Measurements from ENCODE around the gene LIF.

LIF gene

DNA sequence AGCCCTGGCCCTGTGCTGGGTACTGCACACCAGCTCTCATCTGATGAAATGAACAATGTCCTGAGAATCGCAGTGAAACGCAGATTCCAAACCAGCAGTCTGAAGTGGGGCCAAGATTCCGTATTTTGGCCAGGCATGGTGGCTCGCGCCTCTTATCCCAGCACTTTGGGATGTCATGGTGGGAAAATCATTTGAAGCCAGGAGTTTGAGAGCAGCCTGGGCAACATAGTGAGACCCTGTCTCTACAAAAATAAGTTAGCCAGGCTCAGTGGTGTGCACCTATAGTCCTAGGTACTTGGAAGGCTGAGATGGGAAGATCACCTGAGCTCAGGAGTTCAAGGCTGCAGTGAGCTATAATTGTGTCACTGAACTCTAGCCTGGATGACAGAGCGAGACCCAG lies 13.0 kb downstream of the LIF start:
- H3K36me3 ChIP-seq (ENCODE audit: control insufficient read depth, insufficient read depth, low read length): no peaks in the 10 kb centered on the region
- H3K9ac ChIP-seq (ENCODE audit: low read length): no peak overlapping the region
- H3K4me1 ChIP-seq (ENCODE audit: control insufficient read depth, insufficient read depth, low read length): no peaks in the 10 kb centered on the region
- H3K4me3 ChIP-seq (ENCODE audit: low read length): no peak overlapping the region
- no peaks in the 10 kb centered on the region for H3K27me3 ChIP-seq (ENCODE audit: control insufficient read depth, insufficient read depth, low read length)
- H3K27ac ChIP-seq (ENCODE audit: low read depth, low read length): no peak overlapping the region

DNA sequence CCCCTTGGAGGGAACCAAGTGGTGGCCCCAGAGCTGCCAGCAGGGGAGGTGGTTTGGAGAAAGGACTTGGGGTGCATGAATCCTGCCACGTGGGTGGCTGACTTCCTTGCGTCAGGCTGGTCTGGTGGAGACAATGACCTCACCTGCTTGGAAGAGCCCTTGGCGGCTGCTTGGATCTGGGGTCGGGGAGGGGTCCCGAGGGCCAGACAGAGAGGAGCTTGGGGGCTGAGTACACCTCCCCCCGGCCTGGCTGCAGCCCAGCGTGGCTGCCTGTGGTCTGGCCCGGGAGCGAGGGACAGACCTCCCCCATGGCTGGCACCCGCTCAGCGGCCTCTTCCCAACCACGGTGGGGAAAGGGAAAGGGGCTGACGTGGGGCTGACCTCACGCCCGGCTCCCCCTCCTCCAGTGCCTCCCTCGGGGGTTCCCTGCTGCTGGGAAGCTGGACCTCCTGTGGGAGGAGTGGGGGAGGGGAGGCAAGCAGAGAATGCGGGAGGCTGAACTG lies 13.8 kb downstream of the LIF start:
- Histone ChIP-seq H3K27ac (ENCODE audit: low read depth, low read length) (no peak overlapping the region), H3K4me1 (ENCODE audit: control insufficient read depth, insufficient read depth, low read length) (no peaks in the 10 kb centered on the region), H3K36me3 (ENCODE audit: control insufficient read depth, insufficient read depth, low read length) (no peaks in the 10 kb centered on the region), H3K4me3 (ENCODE audit: low read length) (no peak overlapping the region), H3K9ac (ENCODE audit: low read length) (no peak overlapping the region), H3K27me3 (ENCODE audit: control insufficient read depth, insufficient read depth, low read length) (no peaks in the 10 kb centered on the region)

DNA sequence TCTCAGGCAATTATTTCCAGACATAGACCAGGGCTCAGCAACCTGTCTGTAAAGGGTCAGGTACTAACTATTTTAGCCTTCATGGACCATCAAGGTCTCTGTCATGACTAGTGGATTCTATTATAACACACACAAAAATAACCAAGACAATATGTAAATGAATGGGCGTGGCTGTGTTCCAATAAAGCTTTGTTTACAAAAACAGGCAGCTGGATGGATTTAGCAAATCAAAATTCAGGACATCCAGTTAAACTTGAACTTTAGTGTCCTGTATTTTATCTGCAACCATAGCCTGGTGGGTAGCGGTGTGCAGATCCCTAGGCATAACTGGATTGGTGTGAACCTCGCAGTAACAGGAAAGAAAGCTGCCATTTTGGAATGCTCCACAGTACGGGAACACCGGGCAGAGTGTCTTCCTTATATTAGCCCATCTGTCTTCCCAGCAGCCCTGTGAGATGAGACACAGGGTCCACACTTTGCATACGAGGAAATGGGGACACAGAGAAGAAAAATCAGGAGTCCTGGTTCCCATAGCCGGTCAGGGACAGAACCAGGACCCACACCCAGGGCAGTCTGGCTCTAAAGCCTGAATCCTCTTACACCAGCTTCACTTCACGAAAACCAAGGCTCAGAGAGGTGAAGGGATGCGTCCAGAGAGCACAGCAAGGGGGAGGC lies 15.6 kb downstream of the LIF start:
- H3K27me3 ChIP-seq (ENCODE audit: control insufficient read depth, insufficient read depth, low read length): no peaks in the 10 kb centered on the region

DNA sequence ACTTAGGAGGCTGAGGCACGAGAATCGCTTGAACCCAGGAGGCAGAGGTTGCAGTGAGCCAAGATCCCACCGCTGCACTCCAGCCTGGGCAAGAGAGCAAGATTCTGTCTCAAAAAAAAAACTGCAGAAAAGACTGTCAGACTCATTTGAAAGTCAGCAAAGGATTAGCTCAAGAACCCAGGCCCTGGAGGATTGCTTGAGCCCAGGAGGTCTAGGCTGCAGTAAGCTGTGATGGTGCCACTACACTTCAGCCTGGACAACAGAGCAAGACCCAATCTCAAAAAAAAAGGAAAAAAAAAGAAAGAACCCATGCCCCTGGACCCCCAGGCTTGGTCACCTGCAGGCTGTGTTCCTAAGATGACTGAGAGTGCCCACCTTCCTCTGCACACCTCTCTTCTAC lies 16.2 kb downstream of the LIF start:
- Histone ChIP-seq H3K36me3 (ENCODE audit: control insufficient read depth, insufficient read depth, low read length) (no peaks in the 10 kb centered on the region), H3K4me1 (ENCODE audit: control insufficient read depth, insufficient read depth, low read length) (no peaks in the 10 kb centered on the region), H3K9ac (ENCODE audit: low read length) (no peak overlapping the region), H3K4me3 (ENCODE audit: low read length) (no peak overlapping the region), H3K27ac (ENCODE audit: low read depth, low read length) (no peak overlapping the region), H3K27me3 (ENCODE audit: control insufficient read depth, insufficient read depth, low read length) (no peaks in the 10 kb centered on the region)

More for the DNA sequence above, 15.6 kb downstream of the LIF start:
- Histone ChIP-seq H3K27ac (ENCODE audit: low read depth, low read length) (no peak overlapping the region), H3K36me3 (ENCODE audit: control insufficient read depth, insufficient read depth, low read length) (no peaks in the 10 kb centered on the region), H3K4me1 (ENCODE audit: control insufficient read depth, insufficient read depth, low read length) (no peaks in the 10 kb centered on the region), H3K9ac (ENCODE audit: low read length) (no peak overlapping the region), H3K4me3 (ENCODE audit: low read length) (no peak overlapping the region)

DNA sequence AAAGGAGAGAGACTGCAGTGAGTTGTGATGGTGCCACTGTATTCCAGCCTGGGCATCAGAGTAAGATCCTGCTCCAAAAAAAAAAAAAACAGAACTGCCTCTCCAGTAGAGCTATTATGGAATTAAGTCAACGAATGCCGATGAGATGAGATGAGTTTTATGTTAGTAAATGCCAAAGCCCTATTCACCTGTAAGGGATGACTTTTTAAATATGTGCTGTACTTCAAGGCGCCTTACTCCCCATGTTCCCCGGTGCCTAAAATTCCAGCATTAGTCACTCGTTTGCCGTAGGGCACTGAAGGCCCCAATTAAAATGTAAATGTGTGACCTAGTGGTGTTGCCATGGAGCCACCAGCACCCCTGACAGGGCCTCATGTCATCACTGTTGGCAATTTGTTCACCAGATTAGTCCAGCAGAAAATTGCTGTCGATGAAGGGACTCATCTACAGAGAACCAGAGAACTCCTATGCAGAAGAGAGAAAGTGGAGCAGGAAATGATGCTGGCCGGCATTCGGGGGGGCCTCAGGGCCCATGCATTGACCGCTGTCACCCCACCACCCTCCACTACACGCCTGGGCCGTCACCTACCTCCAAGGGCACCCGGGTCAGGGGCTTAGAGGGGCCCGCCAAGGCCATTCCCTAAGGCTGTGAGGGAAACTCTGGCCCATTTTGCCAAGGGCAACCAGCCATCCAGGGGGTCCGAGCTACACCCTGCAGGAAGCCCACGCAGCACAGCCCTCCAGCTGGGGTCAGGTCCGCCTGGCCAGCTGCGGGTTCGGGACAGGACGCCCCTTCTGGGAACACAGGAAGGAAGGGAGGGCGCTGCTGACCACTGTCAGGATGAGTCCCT lies 17.8 kb downstream of the LIF start:
- H3K36me3 ChIP-seq (ENCODE audit: control insufficient read depth, insufficient read depth, low read length): no peaks in the 10 kb centered on the region
- no peaks in the 10 kb centered on the region for H3K27me3 ChIP-seq (ENCODE audit: control insufficient read depth, insufficient read depth, low read length)
- H3K27ac ChIP-seq (ENCODE audit: low read depth, low read length): no peak overlapping the region
- H3K4me1 ChIP-seq (ENCODE audit: control insufficient read depth, insufficient read depth, low read length): no peaks in the 10 kb centered on the region
- no peak overlapping the region for H3K4me3 ChIP-seq (ENCODE audit: low read length)
- no peak overlapping the region for H3K9ac ChIP-seq (ENCODE audit: low read length)

DNA sequence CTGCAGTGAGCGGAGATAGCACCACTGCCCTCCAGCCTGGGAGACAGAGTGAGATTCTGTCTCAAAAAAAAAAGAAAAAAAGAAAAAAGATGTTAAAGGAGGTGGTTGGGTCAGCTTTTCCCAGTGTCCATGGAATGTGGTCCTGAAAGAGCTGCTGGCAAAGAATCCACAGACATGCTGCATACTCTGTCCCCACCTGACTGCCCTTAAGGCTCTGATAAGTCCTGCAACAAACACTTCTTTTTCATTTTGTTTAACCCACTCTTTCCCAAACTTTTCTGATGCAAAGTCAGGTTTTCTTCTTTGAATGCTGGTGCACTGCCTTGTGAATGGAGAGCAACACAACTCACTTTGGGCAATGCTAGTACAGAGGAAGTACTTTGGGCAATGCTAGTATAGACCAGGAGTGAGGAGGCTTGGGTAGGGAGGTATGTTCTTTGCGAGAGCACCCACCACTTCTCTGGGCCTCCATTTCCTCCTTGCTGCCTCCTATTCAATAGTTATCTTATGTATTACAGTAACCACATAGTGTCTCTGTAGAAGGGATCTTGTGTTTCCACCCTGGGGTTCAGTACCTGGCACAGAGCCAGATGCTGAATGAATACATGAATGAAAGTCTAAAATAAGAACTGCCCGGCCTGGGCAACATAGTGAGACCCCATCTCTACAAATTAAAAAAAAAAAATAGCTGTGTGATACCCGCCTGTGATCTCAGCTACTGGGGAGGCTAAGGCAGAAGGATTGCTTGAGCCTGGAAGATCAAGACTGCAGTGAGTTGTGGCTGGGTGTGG lies 18.9 kb downstream of the LIF start:
- Histone ChIP-seq H3K9ac (ENCODE audit: low read length) (no peak overlapping the region), H3K27ac (ENCODE audit: low read depth, low read length) (no peak overlapping the region), H3K36me3 (ENCODE audit: control insufficient read depth, insufficient read depth, low read length) (no peaks in the 10 kb centered on the region), H3K4me1 (ENCODE audit: control insufficient read depth, insufficient read depth, low read length) (no peaks in the 10 kb centered on the region), H3K27me3 (ENCODE audit: control insufficient read depth, insufficient read depth, low read length) (no peaks in the 10 kb centered on the region), H3K4me3 (ENCODE audit: low read length) (no peak overlapping the region)

DNA sequence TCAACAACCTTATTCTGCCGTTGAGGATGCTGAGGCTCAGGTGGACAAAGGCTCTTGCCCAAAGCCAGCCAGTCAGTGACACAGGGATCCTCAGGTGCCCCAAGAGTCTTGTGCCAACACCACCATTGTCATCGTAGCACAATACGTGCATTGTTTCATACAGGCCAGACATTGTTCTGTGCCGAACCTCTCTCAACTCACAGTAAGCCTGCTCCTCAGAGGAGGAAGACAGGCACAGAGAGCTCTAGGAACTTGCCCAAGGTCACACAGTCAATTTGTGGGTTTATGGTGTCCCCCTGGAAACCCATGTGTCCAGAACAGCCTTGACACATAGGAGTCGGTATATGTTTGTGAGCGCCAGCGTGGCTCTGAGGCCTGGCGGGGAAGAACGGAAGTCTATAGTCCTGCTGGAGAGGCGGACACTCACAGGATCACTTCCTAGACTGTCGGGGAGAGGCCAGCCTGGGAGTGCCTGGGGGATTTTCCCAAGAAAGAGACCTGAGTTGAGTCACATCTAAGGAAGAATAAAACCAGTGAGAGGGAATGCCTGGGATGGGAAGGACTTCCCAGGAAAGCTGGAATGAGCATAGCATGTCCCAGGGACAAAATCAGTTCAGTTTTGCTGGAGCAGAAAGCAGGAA lies 20.2 kb downstream of the LIF start:
- Histone ChIP-seq H3K36me3 (ENCODE audit: control insufficient read depth, insufficient read depth, low read length) (no peaks in the 10 kb centered on the region), H3K4me1 (ENCODE audit: control insufficient read depth, insufficient read depth, low read length) (no peaks in the 10 kb centered on the region), H3K27me3 (ENCODE audit: control insufficient read depth, insufficient read depth, low read length) (peaks cover 3% of the 10 kb centered on the region), H3K27ac (ENCODE audit: low read depth, low read length) (no peak overlapping the region), H3K9ac (ENCODE audit: low read length) (no peak overlapping the region), H3K4me3 (ENCODE audit: low read length) (no peak overlapping the region)

DNA sequence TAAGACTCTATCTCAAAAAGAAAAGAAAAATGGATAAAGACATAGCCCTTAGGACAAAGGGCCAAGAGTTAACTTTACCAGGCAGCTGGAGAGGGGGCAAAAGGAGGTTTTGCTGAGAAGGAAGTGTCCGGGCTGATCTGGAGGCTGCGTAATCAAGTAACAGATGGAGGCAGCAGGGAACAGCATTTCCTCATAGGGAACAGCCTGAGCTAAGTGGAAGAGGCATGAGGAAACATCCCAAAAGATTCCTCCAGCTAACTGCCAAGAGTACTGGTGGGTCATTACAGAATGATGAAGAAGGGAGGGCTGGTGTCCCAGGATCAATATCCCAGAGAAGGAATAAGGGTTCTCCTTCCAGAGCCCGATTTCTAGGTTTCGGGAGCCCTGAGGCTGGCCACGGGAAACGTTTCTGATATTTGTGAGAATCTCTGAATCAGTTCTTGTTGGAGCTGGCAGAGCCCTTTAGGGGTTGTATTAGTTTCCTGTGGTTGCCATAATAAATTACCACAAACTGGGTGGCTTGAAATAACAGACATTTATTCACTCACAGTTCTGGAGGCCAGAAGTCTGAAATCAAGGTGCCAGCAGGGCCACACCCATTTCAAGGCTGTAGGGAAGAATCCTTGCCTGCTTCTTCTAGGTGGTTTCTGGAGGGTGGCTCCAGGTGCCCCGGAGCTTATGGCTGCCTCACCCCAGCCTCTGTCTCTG lies 21.2 kb downstream of the LIF start:
- Histone ChIP-seq H3K27ac (ENCODE audit: low read depth, low read length) (no peak overlapping the region), H3K4me1 (ENCODE audit: control insufficient read depth, insufficient read depth, low read length) (no peaks in the 10 kb centered on the region), H3K4me3 (ENCODE audit: low read length) (no peak overlapping the region), H3K36me3 (ENCODE audit: control insufficient read depth, insufficient read depth, low read length) (no peaks in the 10 kb centered on the region), H3K27me3 (ENCODE audit: control insufficient read depth, insufficient read depth, low read length) (peaks cover 3% of the 10 kb centered on the region), H3K9ac (ENCODE audit: low read length) (no peak overlapping the region)

DNA sequence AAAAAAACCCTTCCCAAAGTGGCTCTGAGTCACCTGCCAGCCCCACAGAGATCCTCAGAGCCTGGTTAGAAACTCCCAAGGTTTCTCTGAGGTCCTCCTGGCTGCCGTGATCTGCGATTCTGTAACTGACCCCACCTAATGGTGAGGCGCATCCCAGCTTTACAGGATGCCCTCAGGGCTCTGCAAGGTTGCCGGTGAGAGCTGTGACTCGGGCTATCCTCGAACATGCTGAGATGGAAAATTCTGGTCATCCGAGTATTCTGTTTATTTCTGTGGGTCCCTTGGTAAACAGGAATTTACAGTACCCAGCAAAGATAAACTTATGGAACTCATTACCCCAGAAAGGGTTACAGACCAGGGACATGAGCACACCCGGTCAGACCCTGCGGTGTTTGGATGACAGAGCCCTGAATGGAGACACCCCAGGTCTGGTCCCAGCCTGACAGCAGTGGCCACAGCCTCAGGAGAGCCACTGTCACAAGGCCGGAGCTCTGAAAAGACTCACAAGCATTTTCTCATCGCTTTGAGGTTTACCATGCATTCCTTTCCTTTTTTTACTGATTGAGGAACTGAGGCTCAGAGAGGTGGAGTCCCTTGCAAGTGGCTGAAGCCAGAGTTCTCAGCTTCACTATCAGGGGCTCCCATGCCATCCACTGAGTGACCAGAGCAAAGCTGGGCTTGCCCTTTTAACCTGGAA lies 22.2 kb downstream of the LIF start:
- H3K27me3 ChIP-seq (ENCODE audit: control insufficient read depth, insufficient read depth, low read length): peaks cover 3% of the 10 kb centered on the region
- H3K4me3 ChIP-seq (ENCODE audit: low read length): no peak overlapping the region
- H3K9ac ChIP-seq (ENCODE audit: low read length): no peak overlapping the region
- no peaks in the 10 kb centered on the region for H3K4me1 ChIP-seq (ENCODE audit: control insufficient read depth, insufficient read depth, low read length)
- no peak overlapping the region for H3K27ac ChIP-seq (ENCODE audit: low read depth, low read length)
- H3K36me3 ChIP-seq (ENCODE audit: control insufficient read depth, insufficient read depth, low read length): no peaks in the 10 kb centered on the region

DNA sequence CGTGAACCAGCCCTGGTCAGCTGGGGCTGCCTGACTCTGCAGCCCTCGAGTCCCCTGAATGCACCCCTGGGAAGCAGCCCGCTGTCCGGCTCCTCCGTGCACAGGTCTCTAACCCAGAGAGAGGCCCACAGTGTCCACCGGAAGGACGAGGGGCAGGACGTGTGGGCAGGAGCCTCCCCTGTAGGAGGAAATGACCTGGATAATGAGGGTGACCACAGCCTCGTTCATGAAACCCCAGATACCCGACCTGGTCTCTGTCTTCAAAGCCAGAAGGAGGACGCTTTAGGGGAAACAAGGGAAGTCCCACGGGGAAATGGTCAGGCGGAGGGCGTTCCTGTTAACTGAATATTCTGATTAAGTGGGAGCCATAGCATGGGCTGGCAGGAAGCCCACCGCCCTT lies 23.3 kb downstream of the LIF start:
- Histone ChIP-seq H3K9ac (ENCODE audit: low read length) (no peak overlapping the region), H3K4me1 (ENCODE audit: control insufficient read depth, insufficient read depth, low read length) (no peaks in the 10 kb centered on the region), H3K4me3 (ENCODE audit: low read length) (no peak overlapping the region), H3K27me3 (ENCODE audit: control insufficient read depth, insufficient read depth, low read length) (peaks cover 3% of the 10 kb centered on the region), H3K27ac (ENCODE audit: low read depth, low read length) (no peak overlapping the region), H3K36me3 (ENCODE audit: control insufficient read depth, insufficient read depth, low read length) (no peaks in the 10 kb centered on the region)

DNA sequence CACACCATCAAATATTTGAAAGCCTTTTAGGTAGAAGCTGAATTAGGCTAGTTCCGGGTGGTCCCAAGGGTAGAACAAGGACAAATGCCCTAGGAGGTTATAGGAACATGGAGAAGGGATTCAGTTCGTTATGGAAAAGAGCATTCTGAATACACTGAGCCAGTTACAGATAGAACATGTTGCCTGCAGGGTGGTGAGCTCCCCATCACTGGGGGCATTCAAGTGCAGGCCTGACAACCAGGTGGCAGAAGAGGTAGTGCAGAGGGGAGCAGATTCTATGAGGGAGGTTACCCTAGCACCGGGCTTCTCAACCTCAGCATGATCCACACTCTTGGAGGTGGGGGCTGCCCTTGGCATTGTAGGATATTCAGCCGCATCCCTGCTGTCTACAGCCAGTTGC lies 24.2 kb downstream of the LIF start:
- Histone ChIP-seq H3K36me3 (ENCODE audit: control insufficient read depth, insufficient read depth, low read length) (no peaks in the 10 kb centered on the region), H3K27ac (ENCODE audit: low read depth, low read length) (no peak overlapping the region), H3K4me1 (ENCODE audit: control insufficient read depth, insufficient read depth, low read length) (no peaks in the 10 kb centered on the region), H3K4me3 (ENCODE audit: low read length) (no peak overlapping the region), H3K27me3 (ENCODE audit: control insufficient read depth, insufficient read depth, low read length) (peaks cover 3% of the 10 kb centered on the region), H3K9ac (ENCODE audit: low read length) (no peak overlapping the region)
